OCI-M1 (cell line): Measurements from ENCODE around the gene GABPA.

Experiments used
- DNase-seq: peaks from one replicate; lab custom pipeline; 2025; lab: John Stamatoyannopoulos, UW

Gene GABPA

DNA sequence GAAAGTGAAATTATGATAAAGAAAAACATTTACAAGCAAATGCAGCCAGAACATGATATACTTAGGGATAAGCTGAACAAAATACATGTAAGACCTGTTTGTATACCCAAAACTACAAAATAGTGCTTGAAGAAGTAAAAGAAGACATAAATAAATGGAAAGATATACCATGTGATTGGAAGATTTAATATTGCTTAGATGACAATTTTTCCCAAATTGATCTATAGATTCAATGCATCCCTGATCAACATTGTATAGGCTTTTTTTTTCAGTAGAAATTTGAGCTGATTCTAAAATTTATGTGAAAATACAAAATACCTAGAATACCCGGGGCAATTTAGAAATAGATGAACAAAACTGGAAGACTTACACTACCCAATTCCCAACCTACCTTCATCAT, 76.4 kb downstream of the GABPA start:
- DNase-seq: no peak

GRCh38 chr21:25813917-25814316, 79.1 kb downstream of the GABPA start:
- no peak for DNase-seq

- DNase-seq: no peak
These were observed 83.3 kb downstream of the GABPA start for GRCh38 chr21:25818121-25818520.

- no peak for DNase-seq
These were observed 83.8 kb downstream of the GABPA start for GRCh38 chr21:25818551-25818950.
